HG03095 (cell line): Measurements from ENCODE around the gene TFB2M.
"Not testable (repeated sequence)": the region's sequence is repeated elsewhere in the genome, so short reads cannot be mapped to it uniquely, and the experiment has no call there.

Source experiments
- ATAC-seq: cut with Tn5 transposase; IDR thresholded peaks from one replicate; pipeline ENCODE4 v1.9.1; 2021; ENCODE audit warnings: moderate library complexity; ENCODE audit not compliant: unreplicated experiment

The TFB2M gene

GRCh38 chr1:246566128-246566812 is at the start of gene TFB2M, which contains the start of gene CNST:
Gene TFB2M (minus strand): TSS chr1:246566261. CDS start chr1:246566138, 123 bp downstream.
Gene CNST (plus strand): TSS chr1:246566456. CDS start chr1:246591563, 25,107 bp downstream.
- ATAC-seq: peak; percentile 91

- ATAC-seq: no peak
Observed at GRCh38 chr1:246613096-246613758, 47.2 kb upstream of the TFB2M start.

GRCh38 chr1:246609632-246610031 is 43.6 kb upstream of the TFB2M start:
- ATAC-seq: no peak

- no peak for ATAC-seq
Observed at GRCh38 chr1:246608616-246609376, 42.7 kb upstream of the TFB2M start.

GRCh38 chr1:246607462-246607861 is 41.4 kb upstream of the TFB2M start:
- ATAC-seq: no peak

DNA sequence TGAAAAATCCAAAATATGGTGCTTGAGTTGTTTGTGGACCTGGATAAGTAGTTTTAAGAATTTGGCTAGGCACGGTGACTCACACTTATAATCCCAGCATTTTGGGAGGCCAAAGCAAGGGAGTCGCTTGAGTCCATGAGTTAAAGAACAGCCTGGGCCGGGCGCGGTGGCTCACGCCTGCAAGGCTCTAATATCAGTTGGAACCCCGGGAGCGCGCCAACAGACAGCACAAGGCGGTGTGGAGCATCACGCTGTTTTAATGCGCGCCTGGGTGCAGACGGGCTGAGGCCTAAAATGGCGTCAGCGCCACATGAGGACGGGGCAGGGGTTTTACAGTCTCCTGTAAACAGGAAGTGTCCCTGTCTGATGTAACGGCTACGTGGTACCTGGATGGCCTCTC is 39.2 kb upstream of the TFB2M start:
- not testable (repeated sequence) for ATAC-seq

- no peak for ATAC-seq
Observed at GRCh38 chr1:246602194-246602593, 36.1 kb upstream of the TFB2M start.

DNA sequence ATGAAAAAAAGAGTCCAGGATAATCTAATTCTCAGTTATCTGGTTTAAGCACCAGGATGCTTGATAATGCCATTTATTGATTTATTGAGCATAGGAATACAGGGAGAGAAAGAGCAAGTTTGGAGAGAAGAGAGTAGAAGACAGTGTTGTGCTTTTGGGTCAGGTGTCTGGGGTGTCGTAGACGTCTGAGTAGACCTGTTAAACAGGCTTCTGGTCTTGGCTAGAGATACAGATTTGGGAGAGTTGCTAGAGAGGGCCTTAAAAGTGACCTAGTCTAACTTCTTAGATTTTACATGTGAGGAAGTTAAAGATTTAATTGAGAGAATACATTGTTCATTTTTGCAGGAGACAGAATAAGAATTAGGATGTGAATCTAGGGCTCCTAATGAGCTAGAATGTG is 34.5 kb upstream of the TFB2M start:
- ATAC-seq: no peak

DNA sequence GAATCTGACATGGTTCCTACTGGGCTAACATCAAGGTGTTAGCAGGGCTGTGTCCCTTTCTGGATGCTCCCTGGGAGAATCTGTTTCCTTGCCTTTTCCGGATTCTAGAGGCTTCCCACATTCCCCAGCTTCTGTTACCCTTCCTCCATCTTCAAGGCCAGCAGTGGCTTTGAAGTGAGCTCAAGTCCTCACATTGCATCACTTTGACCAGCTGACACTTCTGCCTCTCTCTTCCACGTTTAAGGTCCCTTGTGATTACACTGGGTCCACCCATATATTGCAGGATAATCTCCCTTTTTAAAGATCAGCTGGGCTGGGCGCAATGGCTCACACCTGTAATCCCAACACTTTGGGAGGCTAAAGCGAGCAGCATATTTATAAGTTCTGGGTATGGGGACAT is 33.3 kb upstream of the TFB2M start:
- ATAC-seq: no peak

- no peak for ATAC-seq
Observed at GRCh38 chr1:246597971-246598370, 31.9 kb upstream of the TFB2M start.

- no peak for ATAC-seq
Observed at GRCh38 chr1:246597340-246597739, 31.3 kb upstream of the TFB2M start.

DNA sequence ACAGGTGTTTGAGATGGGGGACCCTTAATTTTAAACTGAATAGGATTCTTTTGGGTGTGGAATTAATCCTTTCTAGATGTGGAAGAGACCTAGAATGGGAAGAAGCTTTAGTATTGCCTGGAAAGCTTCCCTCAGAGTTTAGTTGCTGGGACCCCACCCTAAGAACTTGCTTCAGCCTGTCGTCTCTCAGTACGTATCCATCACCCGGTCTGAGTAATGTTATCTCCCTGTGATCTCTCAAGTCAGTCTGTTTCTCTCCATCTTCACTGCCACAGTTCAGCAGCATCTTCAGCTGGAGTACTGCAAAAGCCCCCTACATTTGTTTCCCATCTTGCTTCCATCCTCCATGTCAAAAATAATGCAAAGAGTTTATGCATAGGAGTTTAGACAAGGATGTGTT is 29.1 kb upstream of the TFB2M start:
- no peak for ATAC-seq

DNA sequence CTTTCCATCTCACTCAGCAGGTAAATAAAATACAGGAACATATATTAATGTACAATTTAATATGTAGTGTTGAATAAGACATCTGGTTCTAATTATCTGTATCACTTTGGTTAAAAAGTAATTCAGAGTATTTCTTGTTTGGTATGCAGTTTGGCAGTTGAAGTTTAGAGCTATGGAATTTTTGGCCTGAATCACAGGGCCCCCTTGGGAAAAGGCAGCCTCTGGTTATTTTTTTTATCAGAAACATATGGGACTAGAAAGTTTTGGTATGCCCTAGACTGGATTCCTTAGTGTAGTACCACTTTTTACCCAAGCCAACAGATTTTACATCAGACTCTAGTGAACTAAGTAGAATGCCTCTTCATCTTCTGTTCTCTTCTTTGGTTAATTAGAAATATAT is 26.6 kb upstream of the TFB2M start:
- ATAC-seq: no peak

DNA sequence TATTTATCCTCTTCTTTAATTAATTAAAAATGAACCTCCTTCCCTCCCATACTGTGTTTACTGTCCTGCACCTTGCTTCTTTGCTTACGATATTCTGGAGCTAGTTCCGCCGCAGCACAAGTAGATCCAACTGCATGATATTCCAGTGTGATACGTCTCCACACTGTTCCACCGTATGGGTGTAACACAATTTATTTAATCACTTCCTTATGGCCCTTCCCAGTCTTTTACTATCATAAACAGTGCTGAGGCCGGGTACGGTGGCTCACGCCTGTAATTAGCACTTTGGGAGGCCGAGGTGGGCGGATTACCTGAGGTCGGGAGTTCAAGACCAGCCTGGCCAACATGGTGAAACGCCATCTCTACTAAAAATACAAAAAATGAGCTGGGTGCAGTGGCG is 25.9 kb upstream of the TFB2M start:
- no peak for ATAC-seq

DNA sequence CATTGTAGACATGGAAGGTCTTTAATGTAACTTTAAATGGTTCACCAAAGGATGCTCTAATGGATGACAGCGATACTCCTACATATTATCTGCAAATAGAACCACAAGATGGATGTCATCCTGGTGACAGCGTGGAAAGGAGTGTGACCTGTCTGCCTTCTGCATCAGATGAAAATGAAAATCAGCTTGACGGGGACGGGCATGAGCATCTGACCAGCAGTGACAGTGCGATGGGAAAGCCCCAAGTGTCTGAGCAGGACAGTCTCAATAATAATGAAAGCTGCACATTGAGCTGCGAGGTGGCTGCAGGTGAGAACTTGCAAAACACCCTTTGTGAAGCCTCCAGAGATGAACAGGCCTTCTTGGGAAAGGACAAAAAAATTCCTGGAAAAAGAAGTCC is 25.4 kb upstream of the TFB2M start:
- peak; percentile 98 for ATAC-seq

- ATAC-seq: peak; percentile 36
Observed at GRCh38 chr1:246591047-246591446, 25.0 kb upstream of the TFB2M start.

DNA sequence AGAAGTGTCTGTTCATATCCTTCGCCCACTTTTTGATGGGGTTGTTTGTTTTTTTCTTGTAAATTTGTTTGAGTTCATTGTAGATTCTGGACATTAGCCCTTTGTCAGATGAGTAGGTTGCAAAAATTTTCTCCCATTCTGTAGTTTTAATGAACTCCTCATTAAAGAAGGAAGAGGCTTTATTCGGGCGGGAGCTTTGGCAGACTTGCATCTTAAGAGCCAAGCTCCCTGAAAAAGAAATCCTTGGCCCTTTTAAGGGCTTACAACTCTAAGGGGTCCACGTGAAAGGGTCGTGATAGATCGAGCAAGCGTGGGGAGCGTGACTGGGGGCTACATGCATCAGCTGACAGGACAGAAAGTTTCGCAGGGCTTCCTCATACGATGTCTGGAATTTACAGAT is 23.9 kb upstream of the TFB2M start:
- not testable (repeated sequence) for ATAC-seq

DNA sequence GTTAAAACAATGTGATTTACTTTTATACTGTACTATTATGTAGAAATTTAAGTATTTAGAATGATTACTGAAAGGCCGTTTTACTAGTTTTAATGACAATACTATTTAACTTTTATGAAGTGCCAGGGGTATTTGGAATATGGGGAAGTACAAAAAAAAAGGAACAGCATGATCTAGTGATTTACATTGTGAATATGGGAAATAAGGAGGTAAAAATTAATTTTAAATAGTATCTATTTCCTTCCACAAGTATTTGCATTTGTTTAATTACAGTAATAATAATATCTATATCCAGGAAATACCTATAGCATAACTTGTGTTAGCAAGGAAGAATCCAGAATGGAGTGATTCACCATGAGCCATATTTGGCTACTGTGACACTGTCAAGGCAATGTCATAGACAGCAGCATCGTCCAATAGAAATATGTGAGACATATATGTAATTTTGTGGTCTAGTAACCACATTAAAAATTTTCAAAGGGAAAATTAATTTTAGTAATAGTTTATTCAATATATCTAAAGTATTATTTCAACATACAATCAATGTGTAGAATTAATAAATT is 22.2 kb upstream of the TFB2M start:
- ATAC-seq: no peak

GRCh38 chr1:246587606-246588005 is 21.5 kb upstream of the TFB2M start:
- no peak for ATAC-seq

- no peak for ATAC-seq
Observed at GRCh38 chr1:246587032-246587431, 21.0 kb upstream of the TFB2M start.

- no peak for ATAC-seq
Observed at GRCh38 chr1:246583448-246584185, 17.6 kb upstream of the TFB2M start.
